HG03521 (cell line): ENCODE data around the gene PRUNE2.
A peak's percentile ranks its signal among the peaks of the same experiment; 100 is the strongest.

Experiments
- ATAC-seq: cut with Tn5 transposase; IDR thresholded peaks from one replicate; pipeline ENCODE4 v1.9.1; 2021; ENCODE audit warnings: mild to moderate bottlenecking, moderate library complexity; ENCODE audit not compliant: unreplicated experiment

PRUNE2 gene

DNA sequence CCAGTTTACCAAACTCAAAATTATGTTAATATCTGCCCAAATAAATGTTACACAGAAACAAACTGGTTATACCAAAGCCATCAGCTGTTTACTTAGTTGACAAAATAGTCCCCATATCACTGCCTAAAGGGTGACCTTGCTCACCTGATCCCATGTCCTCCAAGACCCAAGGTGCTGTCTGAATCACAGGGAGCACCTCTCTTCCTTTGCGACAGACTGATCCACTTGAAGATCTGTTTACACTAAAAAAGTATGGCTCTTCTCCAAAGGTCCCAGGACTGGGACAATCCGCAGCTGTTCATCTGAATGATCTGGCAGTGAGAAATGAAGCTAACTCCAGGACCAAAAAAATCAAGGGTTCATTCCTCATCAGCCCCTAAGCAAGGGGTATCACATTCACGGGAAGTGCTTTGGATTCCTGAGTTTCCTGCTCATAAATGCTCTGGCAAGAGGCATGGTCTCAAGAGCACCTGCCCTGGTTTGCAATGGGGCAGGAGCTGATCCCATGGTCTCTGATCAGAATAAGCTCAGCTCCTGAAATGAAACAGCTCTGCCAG is 5.0 kb downstream of the PRUNE2 start:
- no peak for ATAC-seq

DNA sequence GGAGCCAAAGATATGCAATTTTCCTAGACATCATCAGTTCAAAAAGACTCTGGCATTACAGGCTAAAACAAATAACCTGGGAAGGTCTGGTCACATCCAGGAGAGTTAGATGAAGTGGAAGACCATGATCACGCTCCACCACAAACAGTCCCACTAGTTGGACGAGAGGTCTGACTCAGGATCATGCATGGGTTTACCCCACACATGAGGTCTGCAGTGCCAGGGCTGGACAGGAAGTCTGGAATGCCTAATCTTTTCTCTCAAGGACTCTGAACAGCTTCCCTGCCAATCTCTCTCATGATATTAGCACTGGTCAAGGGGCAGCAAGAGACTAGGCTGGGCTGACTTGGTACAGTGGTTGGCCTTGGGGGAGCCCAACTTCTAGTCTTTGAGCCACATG is 7.1 kb downstream of the PRUNE2 start:
- ATAC-seq, result no peak

DNA sequence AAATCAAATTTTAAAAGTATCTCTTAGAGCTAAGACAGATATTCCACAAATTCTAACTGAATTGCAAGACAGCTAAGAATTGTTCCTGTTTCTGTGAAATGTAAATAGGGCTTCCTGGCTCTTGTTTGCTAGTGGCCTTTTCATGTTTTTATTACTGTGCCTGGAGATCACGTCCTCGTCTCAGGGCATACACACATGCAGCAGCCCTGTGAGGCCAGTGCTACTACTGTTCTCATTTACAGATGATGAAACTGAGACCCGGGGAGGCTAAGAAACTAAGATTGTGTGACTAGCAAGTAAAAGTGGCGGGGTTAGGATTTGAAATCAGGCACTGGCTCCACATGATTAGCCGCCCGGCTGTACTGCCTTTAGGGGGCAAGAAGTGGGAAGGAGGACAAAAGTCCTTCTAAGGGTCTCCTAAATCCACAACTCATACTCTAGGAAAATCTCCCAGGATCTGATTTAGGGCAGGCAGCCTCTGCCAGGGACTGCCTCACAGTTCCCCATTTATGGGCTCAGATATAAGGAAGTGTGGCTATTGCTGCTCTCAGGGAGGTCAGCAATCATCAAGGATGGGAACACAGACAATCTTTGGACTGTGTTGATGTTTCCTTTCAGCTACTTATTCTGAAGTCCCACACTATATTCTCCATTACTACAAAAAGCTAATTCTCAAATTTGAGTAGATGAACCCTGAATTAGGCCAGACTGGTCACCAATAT is 7.9 kb downstream of the PRUNE2 start:
- no peak for ATAC-seq

DNA sequence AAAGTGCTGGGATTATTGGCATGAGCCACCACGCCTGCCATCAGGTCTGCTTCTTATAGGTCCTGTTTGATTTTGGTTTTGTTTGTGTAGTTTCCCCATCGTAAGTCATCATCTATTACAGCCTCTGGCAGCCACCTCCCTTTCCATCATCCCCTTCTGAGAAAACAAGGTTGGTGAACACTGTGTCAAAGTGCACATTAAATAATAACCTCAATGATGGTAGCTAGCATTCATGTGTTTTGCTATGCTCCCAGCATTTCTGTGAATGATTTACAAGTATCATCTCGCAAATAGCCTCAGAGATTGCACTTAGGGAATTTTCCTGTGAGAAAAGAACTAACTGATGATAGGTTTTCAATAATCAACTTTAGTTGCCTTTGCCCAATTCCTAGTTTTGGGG is 9.9 kb downstream of the PRUNE2 start:
- ATAC-seq, result no peak

DNA sequence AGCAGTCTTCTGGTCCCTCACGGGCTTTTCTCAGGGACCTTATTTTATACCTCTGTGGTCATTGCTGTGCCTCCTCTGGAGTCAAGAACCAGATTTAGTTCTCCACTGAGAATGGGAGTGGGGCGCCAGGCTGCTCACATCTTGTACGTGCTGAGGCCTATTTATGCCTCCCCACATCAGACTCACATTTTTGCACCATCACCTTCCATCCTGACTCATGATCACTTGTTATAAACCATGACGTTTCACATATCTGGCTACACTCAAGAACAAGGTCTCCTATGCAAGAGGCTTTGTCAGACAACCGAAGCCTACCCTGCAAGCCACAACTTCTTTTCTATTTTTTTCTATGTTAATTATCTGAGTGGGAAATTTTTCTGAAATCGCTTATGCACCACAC is 10.7 kb downstream of the PRUNE2 start:
- no peak for ATAC-seq

DNA sequence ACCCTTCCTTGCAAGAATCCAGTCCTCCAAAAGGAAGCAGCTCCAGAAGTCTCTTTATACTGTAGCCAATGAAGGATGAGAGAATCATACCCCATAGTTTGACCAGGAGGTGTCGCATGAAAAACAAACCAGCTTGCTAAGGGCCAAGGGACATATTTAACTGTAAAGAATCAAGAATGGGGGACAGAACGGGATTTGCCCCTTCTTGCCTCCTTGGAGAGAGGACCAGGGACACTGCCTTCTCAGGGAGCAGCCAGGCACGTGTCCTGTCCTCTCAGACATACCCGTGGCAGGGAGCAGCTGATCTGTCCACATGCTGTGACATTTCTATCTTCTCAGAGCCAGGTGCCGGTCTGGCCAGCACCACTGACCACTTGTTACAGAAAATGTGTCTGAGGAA is 11.7 kb downstream of the PRUNE2 start:
- no peak for ATAC-seq

DNA sequence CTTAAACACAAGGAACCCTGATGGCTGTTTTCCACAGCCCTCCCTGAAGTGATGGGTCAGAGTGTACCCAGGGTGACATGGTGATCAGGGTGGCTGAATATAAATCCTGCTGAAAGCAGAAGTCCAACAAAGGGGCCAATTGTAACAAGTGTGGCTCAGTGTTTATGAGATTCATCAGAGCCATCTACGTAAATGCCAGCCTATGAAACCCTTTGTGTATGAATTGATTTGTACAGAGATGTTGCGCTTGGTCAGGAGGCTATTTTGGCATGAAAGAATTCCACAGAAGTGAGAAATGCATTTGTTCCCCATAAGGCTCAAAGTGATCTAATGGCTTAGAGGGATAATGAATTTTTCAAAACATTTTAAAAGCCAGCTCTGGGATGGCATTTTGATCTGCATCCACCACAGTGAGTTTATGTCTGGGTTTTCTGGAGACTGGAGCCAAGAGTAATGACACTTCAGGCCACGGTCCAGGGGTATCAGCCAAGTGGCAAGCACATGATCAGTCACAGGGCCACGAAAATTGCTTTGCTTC is 12.4 kb downstream of the PRUNE2 start:
- no peak for ATAC-seq

DNA sequence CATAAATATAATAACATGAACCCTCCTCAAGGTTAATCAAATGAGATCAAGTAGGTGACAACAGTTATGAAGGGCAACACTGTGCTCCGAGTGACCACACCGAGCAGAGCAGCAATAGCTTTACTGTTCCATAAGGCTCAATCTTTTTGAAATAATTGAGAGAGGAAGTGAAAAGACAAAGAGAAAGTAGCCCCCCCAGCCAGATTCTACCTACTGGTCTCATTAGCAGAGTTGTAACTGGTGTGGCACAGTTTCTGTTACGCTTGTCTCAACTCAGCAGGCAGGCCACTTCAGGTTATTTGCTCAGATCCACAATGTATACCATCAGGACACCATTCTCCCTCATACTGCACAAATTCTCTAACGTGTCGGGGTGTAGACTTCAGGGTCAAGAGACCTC is 14.0 kb downstream of the PRUNE2 start:
- no peak for ATAC-seq

DNA sequence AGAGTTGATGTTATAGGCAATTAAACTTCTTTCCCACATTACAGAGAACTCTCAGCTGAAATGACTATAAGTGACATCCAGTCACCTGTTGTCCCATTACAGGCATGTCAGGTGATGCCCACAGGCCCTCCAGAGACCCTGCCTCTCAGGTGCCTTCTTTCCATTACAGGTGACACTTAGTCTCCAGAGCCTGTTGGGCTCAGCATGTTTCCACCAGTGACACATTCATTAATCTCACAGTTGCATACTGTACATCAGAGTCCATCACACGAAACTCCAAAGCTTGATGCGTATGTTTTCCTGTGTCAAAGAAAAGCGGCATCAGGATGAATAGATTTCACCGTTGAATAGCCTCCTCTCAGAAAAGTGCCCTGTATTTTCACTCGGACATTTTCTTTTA is 14.6 kb downstream of the PRUNE2 start:
- no peak for ATAC-seq

DNA sequence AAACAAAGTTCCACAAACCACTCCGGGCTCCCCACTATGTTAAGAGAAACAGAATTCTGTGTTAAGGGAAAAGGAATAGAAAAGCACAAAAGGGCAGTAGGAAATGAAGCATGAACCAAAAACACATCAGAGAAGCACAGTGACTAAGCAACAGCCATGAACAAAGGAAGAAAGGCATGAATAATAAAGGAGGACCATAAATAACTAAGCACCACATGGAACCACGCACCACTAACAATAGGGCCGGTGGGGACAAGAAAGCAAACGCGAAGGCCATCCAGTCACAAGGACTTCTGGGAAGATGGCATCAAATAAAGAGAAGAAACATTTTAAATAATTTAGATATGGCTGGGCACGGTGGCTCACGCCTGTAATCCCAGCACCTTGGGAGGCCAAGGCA is 18.0 kb downstream of the PRUNE2 start:
- ATAC-seq, result no peak

DNA sequence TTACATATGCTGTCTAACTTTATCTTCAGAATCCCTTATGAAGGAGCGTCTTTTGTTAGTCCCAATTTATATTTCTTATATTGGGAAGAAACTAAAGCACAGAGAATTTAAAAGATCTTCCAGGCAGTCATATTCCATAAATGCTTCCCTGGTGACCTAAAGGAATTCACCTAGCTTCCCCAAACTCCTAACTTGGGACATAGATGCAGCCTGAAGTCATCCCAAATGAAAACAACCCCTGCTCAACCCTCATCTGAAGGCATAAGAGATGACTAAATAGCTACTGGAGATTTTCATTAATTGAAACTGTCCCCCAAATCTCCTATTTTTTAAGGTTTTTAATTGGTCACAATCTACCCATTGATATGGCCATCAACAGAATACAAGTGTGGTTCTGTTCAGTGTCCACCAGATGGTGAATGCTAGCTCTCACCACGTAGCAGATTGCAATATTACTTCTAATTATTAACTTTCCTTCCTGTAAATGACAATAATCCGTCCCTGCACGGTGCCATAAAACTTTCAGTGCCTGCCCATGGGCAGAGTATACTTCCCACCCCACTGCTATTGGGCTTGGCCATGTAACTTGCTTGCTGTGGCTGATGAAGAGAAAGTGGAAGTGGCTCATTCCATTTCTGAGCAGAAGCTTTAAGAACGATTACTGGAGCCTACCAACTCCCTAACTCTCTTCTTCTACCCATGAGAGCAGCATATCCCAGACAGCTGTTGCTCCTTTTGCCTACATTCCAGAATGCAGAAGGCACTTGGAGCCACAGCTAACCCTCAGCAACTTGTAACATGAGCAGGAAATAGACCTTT is 18.7 kb downstream of the PRUNE2 start:
- no peak for ATAC-seq

DNA sequence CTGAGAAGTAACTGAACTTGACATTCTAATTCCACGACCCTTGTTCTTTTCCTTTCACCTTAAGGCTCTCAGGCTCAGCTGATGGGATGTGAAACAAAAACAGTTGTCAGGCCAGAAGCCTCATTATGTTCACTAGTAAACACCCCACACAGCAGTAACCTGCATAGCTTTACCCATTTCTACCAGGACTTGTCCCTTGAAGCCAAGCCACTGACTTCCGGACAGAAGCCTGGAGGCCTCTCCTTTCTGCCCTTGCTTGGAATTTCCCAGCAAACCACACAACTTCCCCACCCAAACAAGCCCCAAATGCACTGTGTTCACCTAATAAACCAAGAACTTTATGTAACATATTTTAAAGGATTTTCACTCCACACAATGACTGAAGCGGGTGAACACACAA is 19.6 kb downstream of the PRUNE2 start:
- no peak for ATAC-seq

DNA sequence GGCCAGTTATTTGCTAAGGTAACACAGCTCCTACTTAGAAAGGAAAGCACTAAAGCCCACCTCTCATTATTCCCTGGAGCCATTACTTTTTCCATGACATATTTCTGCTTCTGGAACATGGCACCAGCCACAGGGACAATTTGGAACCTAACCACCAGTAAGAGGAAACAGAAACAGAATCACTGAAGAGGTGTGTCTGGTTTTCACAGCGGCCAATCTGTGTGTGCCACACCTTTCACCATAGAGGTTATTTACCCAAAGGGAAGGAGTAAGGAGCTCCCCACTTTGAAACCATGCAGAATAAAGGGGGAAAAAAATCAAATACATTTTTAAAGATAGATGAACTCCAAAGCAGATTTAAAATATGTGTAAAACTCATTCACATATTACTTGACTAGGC is 21.1 kb downstream of the PRUNE2 start:
- ATAC-seq, result no peak

DNA sequence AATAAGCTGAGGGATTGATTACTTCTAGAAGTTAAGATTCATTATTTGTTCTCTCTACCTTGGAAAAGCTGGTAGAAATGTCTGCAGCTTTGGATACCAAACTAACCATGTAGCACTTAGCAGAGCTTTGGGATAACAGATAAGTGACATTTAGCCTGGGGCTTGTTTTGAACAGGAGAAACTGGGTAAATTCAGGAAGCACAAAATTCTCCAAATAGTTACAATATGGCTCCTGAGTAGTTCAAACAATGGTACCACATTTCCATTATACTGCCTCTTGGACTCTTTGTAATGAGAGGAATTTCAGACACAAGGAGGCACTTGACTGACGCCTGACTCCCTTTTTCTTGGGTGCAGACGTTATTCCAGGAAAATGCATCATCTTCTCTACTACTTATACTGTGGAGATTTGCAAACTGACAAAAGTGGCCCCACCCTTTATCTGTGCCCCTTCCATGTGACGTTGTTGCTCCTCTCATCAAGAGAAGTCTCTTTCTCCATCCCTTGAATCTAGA is 22.5 kb downstream of the PRUNE2 start:
- ATAC-seq, result no peak

DNA sequence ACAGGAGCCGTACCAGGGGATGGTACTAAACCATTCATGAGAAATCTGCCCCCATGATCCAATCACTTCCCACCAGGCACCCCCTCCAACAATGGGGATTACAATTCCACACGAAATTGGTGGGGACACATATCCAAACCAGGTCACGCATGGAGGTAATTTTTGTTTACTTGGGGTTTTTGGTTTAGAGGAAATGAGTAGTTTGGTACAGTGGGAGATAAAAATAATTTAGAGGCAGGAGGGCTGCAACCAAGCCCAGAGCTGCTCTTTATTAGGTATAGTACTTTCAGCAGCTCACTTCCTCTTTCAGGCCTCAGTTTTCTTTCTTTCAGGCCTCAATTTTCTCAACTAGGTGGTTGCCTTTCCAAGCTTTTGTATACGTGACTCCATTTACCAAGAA is 23.2 kb downstream of the PRUNE2 start:
- ATAC-seq, result peak; percentile 89

DNA sequence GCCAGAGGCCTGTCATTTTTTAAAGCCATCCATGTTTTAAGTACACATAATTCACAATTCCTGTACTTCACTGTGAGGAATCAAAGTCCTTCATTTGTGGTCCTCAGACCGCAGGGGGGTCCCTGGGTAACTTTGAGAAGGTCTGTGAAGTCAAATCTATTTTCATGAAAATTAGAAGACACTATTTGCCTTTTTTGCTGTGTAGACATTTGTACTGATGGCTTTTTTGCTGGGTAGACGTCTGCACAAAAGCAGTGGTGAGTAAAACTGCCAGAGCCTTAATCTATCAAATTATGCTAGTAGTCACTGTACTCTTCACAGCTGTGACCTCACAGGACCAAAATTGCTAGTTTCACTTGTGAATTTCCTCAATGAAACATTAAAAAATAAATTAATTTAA is 25.7 kb downstream of the PRUNE2 start:
- ATAC-seq, result no peak

DNA sequence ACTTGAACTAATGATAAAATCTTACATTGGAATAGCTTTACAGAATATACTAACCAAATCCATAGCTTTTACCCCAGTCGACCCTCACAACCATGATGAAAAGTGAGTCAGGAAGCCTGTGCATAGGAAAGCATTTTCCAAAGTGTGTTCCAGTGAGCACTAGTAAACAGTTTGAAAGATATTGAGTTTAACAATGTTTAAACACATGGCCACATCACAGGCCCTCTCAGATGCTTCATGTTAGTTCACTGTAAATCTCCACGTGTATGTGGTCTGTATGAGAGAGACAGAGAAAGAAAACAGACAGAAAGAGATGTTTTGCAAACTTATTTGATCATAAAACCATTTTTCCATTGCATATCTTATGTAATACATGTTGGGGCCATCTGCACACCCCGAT is 27.0 kb downstream of the PRUNE2 start:
- no peak for ATAC-seq

DNA sequence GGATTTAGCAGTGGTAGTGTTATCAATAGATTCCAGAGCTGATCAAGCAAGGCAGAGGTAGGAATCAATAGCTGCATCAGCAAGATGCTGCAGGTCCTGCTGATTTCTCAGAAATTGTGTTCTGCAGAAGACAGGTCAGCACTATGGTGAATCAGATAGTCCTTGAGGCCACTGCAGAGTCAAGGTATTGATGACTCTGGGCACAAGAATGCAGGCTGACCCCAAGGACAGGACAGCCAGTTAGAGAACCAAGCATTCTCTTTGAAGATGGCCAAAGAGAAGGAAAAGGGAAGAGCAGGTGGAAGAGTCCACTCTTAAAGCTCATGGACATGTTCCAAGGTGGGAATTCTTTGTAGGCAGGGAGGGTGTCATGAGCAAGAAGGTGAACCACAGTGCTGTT is 28.0 kb downstream of the PRUNE2 start:
- ATAC-seq, result no peak

DNA sequence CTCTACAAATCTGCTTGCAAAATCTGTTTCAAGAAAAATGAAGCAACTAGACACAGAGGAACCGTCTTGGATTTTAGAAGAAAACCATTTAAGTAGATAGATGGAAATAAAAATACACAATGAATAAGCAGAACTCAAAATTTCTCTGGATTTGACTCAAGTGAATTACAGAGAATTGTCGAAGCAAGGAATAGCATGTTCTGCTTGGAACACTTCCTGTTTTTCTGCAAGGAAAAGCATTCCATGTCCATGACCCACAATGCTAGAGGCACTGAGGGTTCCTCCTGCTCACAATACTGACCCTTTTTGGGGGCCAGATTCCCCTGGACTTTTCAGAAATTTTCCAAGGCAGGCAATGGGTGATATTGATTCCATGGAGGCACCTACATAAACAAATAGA is 29.8 kb downstream of the PRUNE2 start:
- ATAC-seq, result no peak

DNA sequence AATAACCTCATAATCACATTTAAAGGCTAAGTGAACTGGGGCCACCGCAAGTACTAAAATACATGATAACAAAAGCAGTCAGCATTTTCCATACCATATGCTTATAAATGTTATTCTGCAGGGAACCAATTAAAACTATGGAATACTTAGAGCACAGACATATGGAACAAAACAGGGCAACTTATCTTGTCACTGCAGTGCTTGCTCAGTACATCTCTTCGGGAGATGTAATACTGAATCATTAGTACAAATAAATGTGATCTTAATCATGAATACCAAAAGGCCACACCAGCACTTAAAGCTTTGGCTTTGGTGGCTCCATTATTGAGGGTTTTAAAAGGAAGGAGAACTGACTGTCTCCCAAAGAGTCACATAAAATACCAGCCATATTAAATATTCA is 32.1 kb downstream of the PRUNE2 start:
- no peak for ATAC-seq

DNA sequence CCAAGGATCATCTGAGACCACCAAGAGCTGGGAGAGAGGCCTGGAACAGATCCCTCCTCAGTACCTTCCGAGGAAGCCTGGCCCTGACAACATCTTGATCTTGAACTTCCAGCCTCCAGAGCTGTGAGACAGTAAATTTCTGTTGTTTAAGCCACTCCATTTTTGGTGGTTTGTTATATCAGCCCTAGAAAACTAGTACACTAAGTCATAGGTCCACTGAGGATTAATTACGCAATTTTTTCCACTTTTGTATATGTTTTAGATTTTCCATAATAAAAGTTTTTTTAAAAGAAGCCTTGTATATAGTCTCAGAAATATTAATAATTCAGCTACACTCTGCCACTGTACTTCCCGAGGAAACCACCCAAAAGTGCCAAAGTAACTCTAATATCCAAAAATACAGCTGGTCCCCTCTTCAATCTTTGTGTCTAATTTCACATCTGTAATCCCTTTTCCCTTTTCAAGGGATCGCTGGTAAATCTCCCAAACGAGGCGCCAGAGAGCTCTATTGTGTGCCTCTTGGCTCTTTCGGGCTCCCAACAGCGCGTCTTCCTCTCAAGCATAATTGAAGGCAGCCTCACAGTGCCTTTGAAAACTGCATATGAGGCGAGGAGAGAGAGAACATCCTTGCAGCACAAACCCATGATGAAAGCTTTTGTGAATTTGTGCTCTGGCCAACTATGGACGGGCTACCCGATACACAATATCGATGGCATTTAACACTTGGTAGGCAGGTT is 32.7 kb downstream of the PRUNE2 start:
- no peak for ATAC-seq
